IMR-90 (cell line): ENCODE measurements around the gene AUTS2. TPM values are rescaled to one million over a fixed set of nuclear protein-coding genes. Genes with fewer than 3 reads are reported as not detected.

Experiments
- ATAC-seq: fragments of 200-7000 bp; cut with Tn5 transposase; 2 replicates; pipeline ENCODE4 v1.9.1; 2020; ENCODE audit warnings: low read depth, mild to moderate bottlenecking, moderate library complexity
- BruUV-seq: library from RNA; stranded (reverse); fragments of 400-500 nt; replicated peaks from 2 replicates; lab custom pipeline; 2021; lab: Mats Ljungman, UMichigan
- CTCF ChIA-PET: fragments of 300-600 bp; formaldehyde crosslinking; extraction: SDS; loops from one replicate; lab custom pipeline; 2021; ENCODE audit warnings: antibody characterized with exemption; lab: Yijun Ruan, JAX
- POLR2A ChIA-PET: fragments of 300-600 bp; sonication (Branson Sonifier 250); formaldehyde crosslinking; loops from one replicate; lab custom pipeline; 2022; ENCODE audit warnings: antibody characterized with exemption; ENCODE audit not compliant: unreplicated experiment; lab: Charles Lee
- DNase-seq: peaks from one replicate; pipeline ENCODE4 v3.0.0; 2013
- H2AFZ ChIP-seq: replicated peaks from 2 replicates; pipeline ENCODE3; 2013; ENCODE audit warnings: low read length, mild to moderate bottlenecking; ENCODE audit not compliant: poor library complexity
- H2AK5ac ChIP-seq: 2 replicates; pipeline ENCODE4 v1.6.1; 2013; ENCODE audit warnings: low read depth, low read length, inconsistent platforms
- H2AK9ac ChIP-seq: replicated peaks from 2 replicates; pipeline ENCODE3; 2013; ENCODE audit warnings: mild to moderate bottlenecking, low read depth, low read length, moderate library complexity; ENCODE audit not compliant: poor library complexity
- H2BK120ac ChIP-seq: 2 replicates; pipeline ENCODE4 v1.6.1; 2013; ENCODE audit warnings: low read depth, low read length, inconsistent platforms
- H2BK15ac ChIP-seq: 3 replicates; pipeline ENCODE4 v1.6.1; 2013; ENCODE audit warnings: low read depth, low read length, inconsistent platforms
- H2BK20ac ChIP-seq: 2 replicates; pipeline ENCODE4 v1.6.1; 2013; ENCODE audit warnings: low read depth, mild to moderate bottlenecking, inconsistent platforms, low read length, moderate library complexity
- H2BK5ac ChIP-seq: 2 replicates; pipeline ENCODE4 v1.6.1; 2013; ENCODE audit warnings: mild to moderate bottlenecking, low read depth, low read length, inconsistent platforms; ENCODE audit not compliant: poor library complexity, severe bottlenecking
- H3K14ac ChIP-seq: replicated peaks from 2 replicates; pipeline ENCODE4 v1.6.1; 2013; ENCODE audit warnings: low read depth, low read length, inconsistent platforms
- H3K18ac ChIP-seq: 2 replicates; pipeline ENCODE4 v1.6.1; 2013; ENCODE audit warnings: low read depth, low read length, control low read depth
- H3K23ac ChIP-seq: 2 replicates; pipeline ENCODE4 v1.6.1; 2013; ENCODE audit warnings: low read depth, low read length, inconsistent platforms
- H3K27ac ChIP-seq: 2 replicates; pipeline ENCODE4 v1.5.1; 2013; ENCODE audit warnings: mild to moderate bottlenecking, control low read depth, low read length; ENCODE audit not compliant: insufficient read depth
- H3K27me3 ChIP-seq: 2 replicates; pipeline ENCODE4 v1.6.1; 2013; ENCODE audit warnings: low read length; ENCODE audit not compliant: control insufficient read depth, insufficient read depth
- H3K36me3 ChIP-seq: 2 replicates; pipeline ENCODE4 v1.6.1; 2013; ENCODE audit warnings: low read length, mixed read lengths; ENCODE audit not compliant: control insufficient read depth, insufficient read depth
- H3K4ac ChIP-seq: 2 replicates; pipeline ENCODE4 v1.6.1; 2013; ENCODE audit warnings: low read depth, low read length, inconsistent platforms
- H3K4me1 ChIP-seq: 2 replicates; pipeline ENCODE4 v1.6.1; 2013; ENCODE audit warnings: low read length, mixed read lengths; ENCODE audit not compliant: control insufficient read depth, insufficient read depth
- H3K4me2 ChIP-seq: 2 replicates; pipeline ENCODE4 v1.6.1; 2013; ENCODE audit warnings: low read depth, mild to moderate bottlenecking, control low read depth, low read length, moderate library complexity
- H3K4me3 ChIP-seq: 2 replicates; pipeline ENCODE4 v1.5.1; 2013; ENCODE audit warnings: low read depth, mild to moderate bottlenecking, control low read depth, low read length, moderate library complexity; ENCODE audit not compliant: insufficient read depth
- H3K56ac ChIP-seq: 2 replicates; pipeline ENCODE4 v1.6.1; 2013; ENCODE audit warnings: low read length, inconsistent platforms; ENCODE audit not compliant: insufficient read depth; ENCODE audit errors: extremely low read depth
- H3K79me1 ChIP-seq, 2 experiments: 2 replicates each; pipeline ENCODE4 v1.6.1; 2013; ENCODE audit warnings: low read length in 2 of 2, inconsistent platforms in 1 of 2, low read depth in 1 of 2
- H3K9ac ChIP-seq: 2 replicates; pipeline ENCODE4 v1.6.1; 2013; ENCODE audit warnings: low read depth, low read length, control low read depth
- H3K9me1 ChIP-seq: 2 replicates; pipeline ENCODE4 v1.6.1; 2013; ENCODE audit warnings: low read length, inconsistent platforms; ENCODE audit not compliant: insufficient read depth
- H3K9me3 ChIP-seq: 2 replicates; pipeline ENCODE4 v1.6.1; 2013; ENCODE audit warnings: low read length; ENCODE audit not compliant: control insufficient read depth, insufficient read depth
- H4K20me1 ChIP-seq: 2 replicates; pipeline ENCODE4 v1.6.1; 2013; ENCODE audit warnings: low read length, inconsistent platforms; ENCODE audit not compliant: insufficient read depth
- H4K5ac ChIP-seq: 2 replicates; pipeline ENCODE4 v1.6.1; 2013; ENCODE audit warnings: mild to moderate bottlenecking, low read depth, low read length, control low read depth
- H4K8ac ChIP-seq, 2 experiments: 2 replicates each; pipeline ENCODE4 v1.6.1; 2013; ENCODE audit warnings: low read depth in 2 of 2, low read length in 2 of 2, control low read depth in 1 of 2, inconsistent platforms in 1 of 2
- H4K91ac ChIP-seq: 2 replicates; pipeline ENCODE4 v1.6.1; 2013; ENCODE audit warnings: low read depth, low read length, inconsistent platforms; ENCODE audit not compliant: insufficient read depth
- CEBPB ChIP-seq: IDR thresholded peaks from 2 replicates; pipeline ENCODE4 v1.6.1; 2012; ENCODE audit warnings: low read depth, low read length, improper control_type of control experiment
- MAFK ChIP-seq: IDR thresholded peaks from 2 replicates; pipeline ENCODE4 v1.6.1; 2012; ENCODE audit warnings: low read depth, low read length, improper control_type of control experiment
- WGBS, 2 experiments: methylation state at CpG; one replicate each; pipeline versions ENCODE4 v1.1.5 to v1.1.7; 2013; ENCODE audit warnings: missing lambda C conversion rate in 2 of 2; ENCODE audit not compliant: insufficient read length in 1 of 2; ENCODE audit errors: extremely low coverage in 2 of 2; 5-methylcytosine and 5-hydroxymethylcytosine counted together
- dilution Hi-C: fragments of 300-500 bp; cut with HindIII; formaldehyde crosslinking; loops from one replicate; pipeline ENCODE4 v1.14.3; 2018; ENCODE audit warnings: low sequenced_read_pairs; ENCODE audit not compliant: unreplicated experiment
- in situ Hi-C: fragments of 300-500 bp; cut with MboI; formaldehyde crosslinking; loops from 3 replicates; pipeline ENCODE4 v1.14.3; 2019; ENCODE audit warnings: low sequenced_read_pairs, inconsistent platforms, mixed read lengths
- intact Hi-C: fragments of 100-400 bp; cut with micrococcal nuclease; formaldehyde crosslinking; loops from 2 replicates; pipeline ENCODE4 v1.10.0; 2022
- polyA plus RNA-seq, 3 experiments: library from polyadenylated mRNA; depleted of rRNA; stranded (reverse); fragments of >200 nt; gene quantifications; 2 replicates each; pipeline ENCODE4 v1.2.3, GENCODE V29; 2012; ENCODE audit warnings: low replicate concordance in 1 of 3
- total RNA-seq: library from RNA; depleted of rRNA; stranded (reverse); fragments of >200 nt; gene quantifications from 2 replicates; pipeline ENCODE4 v1.2.3, GENCODE V29; 2012

The AUTS2 gene
- total and polyA plus RNA-seq, 2 of the 4 experiments (the other 2 are of a cell fraction) = 0.90 to 3.0 TPM

DNA sequence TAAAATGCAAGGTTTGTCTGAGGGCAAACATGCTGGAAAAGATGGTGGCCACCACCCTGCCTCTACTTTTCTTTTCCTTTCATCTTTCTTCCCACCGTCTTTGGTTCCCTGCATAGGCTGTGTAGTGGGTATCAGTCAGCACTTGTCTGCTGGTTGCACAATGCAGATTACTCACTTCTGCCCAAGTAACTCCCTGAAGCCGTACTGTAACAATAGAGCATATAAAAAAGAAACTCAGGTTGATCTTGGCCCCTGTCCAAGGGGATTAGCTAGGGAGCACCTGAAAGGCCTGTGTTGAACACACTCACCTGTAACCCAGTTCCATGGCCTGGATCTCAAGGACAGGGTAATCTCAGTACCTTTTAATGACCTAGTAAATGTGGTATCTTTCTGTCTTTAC is 1000.7 kb downstream of the AUTS2 start:
- Histone ChIP-seq H3K79me1 (no peaks in the 10 kb centered on the region), H2BK5ac (no peak overlapping the region), H2BK15ac (no peak overlapping the region), H4K20me1 (no peaks in the 10 kb centered on the region), H3K18ac (no peak overlapping the region), H2AK5ac (no peak overlapping the region), H2AFZ (no peak overlapping the region), H3K27ac (no peak overlapping the region), H3K27me3 (peaks cover 15% of the 10 kb centered on the region), H3K4me1 (no peaks in the 10 kb centered on the region), H4K5ac (no peak overlapping the region), H3K9ac (no peak overlapping the region), H3K4ac (no peak overlapping the region), H3K9me1 (no peaks in the 10 kb centered on the region), H3K23ac (no peak overlapping the region), H2BK20ac (no peak overlapping the region), H3K4me3 (no peak overlapping the region), H3K9me3 (no peaks in the 10 kb centered on the region), H4K91ac (no peak overlapping the region), H3K14ac (no peak overlapping the region), H3K36me3 (no peaks in the 10 kb centered on the region), H3K4me2 (no peak overlapping the region), H2AK9ac (no peak overlapping the region), H3K56ac (no peak overlapping the region), H4K8ac (no peak overlapping the region), H2BK120ac (no peak overlapping the region)
- ChIA-PET POLR2A (no interaction called here), CTCF (no interaction called here)
- DNase-seq (no peak), ATAC-seq (no peak)
- dilution Hi-C loops = no loop called here
- in situ Hi-C loops = no loop called here
- no CpG with 5 or more reads among the region's 2 CpGs for WGBS, 2 experiments
- BruUV-seq = no TSS peak
- TF ChIP-seq CEBPB = peak; percentile 49
- TF ChIP-seq MAFK = no peak
- intact Hi-C loops = no loop called here
